Measurements from ENCODE around the gene TRANK1.
"Not testable (repeated sequence)": the region's sequence is repeated elsewhere in the genome, so short reads cannot be mapped to it uniquely, and the experiment has no call there.

TRANK1 gene

DNA sequence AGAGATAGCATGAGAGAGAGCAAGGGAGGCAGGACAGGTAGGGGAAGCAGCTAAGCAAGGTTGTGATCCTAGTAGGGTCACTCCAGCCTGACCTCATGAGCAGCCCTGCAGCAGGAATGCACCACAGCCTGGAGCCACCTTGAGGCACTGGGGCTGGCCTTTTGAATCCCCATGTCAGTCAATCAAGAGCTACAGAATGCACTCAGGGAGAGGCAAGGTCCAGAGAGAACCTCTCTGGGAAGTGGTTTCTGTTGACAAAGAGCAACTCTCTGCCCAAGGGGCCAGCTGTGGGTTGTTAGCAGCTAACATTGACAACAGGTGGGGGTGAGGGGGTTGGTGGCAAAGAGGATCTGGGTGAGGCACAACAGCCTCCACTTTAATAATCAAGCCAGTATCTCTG, 54.6 kb downstream of the TRANK1 start:
- no peak for TF ChIP-seq JUND (IDR thresholded peaks at IDR 0.05; ENCODE audit: low read depth)
- in situ Hi-C loops (cut with HindIII; ENCODE audit: low pct_unique_long_range_greater_than_20kb, low sequenced_read_pairs) = no loop called here
- DNase-seq (ENCODE audit: low read depth in 1 of 2, low spot score in 1 of 2) = no peak

DNA sequence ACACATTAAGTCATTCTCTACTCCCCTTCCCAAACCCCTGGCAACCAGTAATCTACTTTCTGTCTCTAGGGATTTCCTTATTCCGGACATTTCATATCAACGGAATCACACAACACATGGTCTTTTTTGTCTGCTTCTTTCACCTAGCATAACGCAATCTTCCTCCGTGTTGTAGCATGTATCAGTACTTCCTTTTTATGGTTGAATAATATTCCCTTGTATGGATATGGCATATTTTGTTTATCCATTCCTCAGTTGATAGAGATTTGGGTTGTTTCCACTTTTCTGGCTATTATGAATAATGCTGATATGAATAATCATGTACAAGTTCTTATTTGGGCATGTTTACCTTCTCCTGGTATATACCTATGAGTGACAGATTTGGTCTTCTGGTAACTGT, 63.1 kb downstream of the TRANK1 start:
- no peak for TF ChIP-seq JUND (IDR thresholded peaks at IDR 0.05; ENCODE audit: low read depth)
- in situ Hi-C loops (cut with HindIII; ENCODE audit: low pct_unique_long_range_greater_than_20kb, low sequenced_read_pairs) = no loop called here
- DNase-seq (ENCODE audit: low read depth in 1 of 2, low spot score in 1 of 2) = no peak

DNA sequence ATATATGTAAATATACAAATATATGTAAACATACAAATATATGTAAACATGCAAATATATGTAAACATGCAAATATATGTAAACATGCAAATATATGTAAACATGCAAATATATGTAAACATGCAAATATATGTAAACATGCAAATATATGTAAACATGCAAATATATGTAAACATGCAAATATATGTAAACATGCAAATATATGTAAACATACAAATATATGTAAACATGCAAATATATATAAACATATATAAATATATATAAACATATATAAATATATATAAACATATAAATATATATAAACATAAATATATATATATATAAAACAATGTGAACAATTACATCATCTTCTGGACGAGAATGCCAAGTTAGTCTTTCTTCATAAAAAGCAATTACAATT, 65.0 kb downstream of the TRANK1 start:
- DNase-seq (ENCODE audit: low read depth in 1 of 2, low spot score in 1 of 2); in situ Hi-C loops (cut with HindIII; ENCODE audit: low pct_unique_long_range_greater_than_20kb, low sequenced_read_pairs): not testable (repeated sequence)

DNA sequence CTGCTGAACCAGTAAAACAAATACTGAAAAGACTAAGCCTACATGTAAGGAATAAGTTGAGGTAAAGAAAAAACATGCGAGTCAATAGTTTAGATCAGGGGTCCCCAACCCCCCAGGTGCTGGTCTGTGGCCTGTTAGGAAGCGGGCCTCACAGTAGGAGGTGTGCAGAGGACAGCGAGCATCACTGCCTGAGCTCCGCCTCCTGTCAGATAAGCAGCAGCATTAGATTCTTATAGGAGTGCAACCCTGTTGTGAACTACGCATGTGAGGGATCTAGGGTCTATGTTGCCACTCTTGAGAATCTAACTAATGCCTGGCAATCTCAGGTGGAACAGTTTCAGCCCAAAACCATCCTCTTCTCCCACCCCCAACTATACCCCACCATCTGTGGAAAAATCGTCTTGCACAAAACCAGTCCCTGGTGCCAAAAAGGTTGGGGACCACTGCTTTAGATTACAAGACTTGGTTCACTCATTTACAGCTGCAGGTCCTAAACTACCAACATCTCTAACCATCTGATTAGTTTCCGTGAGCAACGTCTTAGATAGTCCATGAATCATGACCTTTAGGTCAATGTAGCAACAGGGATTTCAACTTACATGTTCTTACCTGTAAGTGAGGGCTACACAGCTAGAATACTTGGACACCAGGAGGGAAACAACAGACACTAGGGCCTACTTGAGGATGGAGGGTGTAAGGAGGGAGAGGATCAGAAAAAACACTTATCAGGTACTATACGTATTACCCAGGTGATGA, 66.7 kb downstream of the TRANK1 start:
- no peak for DNase-seq (ENCODE audit: low read depth in 1 of 2, low spot score in 1 of 2)
- no peak for TF ChIP-seq JUND (IDR thresholded peaks at IDR 0.05; ENCODE audit: low read depth)
- in situ Hi-C loops (cut with HindIII; ENCODE audit: low pct_unique_long_range_greater_than_20kb, low sequenced_read_pairs) = no loop called here

DNA sequence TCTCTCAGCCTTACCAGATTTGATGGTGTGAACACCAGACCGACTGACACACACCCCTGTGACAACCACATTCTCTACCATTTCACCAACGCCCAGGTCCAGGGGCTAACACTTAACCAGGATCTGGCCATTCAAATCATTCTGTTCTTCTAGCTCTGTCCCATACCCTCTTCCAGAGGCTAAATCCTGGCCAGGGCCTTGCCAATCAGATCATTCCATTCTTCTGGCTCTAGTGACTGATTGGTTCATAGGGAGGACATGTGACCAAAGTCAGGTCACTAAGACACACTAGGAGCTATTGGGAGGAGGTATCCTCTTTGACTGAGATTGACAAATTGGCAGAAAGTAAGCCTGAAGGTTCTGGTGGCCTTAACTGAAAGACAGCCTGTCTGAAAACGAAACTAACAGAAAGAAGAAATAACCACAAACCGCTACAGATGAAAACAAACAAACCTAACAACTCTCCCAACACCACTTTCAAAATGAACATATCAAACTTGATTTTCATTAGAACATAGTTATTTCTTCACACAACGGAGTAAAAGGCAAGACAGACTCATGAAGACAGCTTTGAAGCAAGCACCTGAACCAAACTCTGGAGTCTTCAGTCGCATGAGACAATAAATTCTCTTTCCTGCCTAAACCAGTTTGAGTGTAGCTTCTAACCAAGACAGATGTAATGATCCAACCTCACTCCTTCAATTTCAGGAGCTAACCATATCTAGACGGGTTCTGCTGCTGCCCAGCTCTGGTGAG, 68.5 kb downstream of the TRANK1 start:
- in situ Hi-C loops (cut with HindIII; ENCODE audit: low pct_unique_long_range_greater_than_20kb, low sequenced_read_pairs) = no loop called here
- TF ChIP-seq JUND (IDR thresholded peaks at IDR 0.05; ENCODE audit: low read depth) = no peak
- peak in 1 of 2 experiments; percentile 37 for DNase-seq (ENCODE audit: low read depth in 1 of 2, low spot score in 1 of 2)

DNA sequence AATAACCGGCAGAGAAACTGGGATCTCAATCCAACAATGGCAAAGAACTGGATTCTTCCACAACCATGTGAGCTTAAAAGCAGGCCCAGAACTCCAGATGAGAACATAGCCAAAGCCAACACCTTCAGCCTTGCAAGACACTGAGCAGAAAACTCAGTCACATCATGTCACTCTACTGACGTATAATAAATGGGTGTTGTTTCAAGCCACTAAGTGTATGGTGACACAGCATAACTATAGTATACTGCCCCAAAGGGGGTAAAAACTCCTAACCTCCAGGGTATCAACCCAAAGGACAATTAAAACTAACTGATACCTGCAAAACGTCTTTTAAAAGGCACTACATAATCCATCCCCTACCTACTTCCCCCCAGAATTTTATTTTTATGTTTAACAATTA, 69.5 kb downstream of the TRANK1 start:
- no peak for TF ChIP-seq JUND (IDR thresholded peaks at IDR 0.05; ENCODE audit: low read depth)
- DNase-seq (ENCODE audit: low read depth in 1 of 2, low spot score in 1 of 2) = no peak
- in situ Hi-C loops (cut with HindIII; ENCODE audit: low pct_unique_long_range_greater_than_20kb, low sequenced_read_pairs) = no loop called here

DNA sequence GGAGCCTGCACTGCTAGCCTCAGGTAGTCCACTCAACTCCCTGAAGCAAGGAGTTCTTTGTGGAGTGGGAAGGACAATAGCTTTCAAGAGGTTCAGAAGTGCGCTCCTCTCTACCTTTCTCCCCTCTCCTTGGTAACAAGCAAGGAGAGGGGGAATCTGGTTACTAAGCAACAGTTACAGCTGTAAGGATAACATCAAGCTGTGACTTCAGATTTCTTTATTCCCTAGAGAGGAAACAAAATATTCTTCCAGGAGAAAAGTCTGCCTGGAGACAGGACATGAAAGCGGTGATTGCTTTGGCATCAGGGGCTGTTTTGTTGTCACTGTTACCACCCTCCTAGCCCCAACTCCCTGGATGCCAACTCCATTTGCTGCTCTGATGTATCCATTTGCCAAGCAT, 70.4 kb downstream of the TRANK1 start:
- in situ Hi-C loops (cut with HindIII; ENCODE audit: low pct_unique_long_range_greater_than_20kb, low sequenced_read_pairs) = no loop called here
- no peak for DNase-seq (ENCODE audit: low read depth in 1 of 2, low spot score in 1 of 2)
- no peak for TF ChIP-seq JUND (IDR thresholded peaks at IDR 0.05; ENCODE audit: low read depth)

DNA sequence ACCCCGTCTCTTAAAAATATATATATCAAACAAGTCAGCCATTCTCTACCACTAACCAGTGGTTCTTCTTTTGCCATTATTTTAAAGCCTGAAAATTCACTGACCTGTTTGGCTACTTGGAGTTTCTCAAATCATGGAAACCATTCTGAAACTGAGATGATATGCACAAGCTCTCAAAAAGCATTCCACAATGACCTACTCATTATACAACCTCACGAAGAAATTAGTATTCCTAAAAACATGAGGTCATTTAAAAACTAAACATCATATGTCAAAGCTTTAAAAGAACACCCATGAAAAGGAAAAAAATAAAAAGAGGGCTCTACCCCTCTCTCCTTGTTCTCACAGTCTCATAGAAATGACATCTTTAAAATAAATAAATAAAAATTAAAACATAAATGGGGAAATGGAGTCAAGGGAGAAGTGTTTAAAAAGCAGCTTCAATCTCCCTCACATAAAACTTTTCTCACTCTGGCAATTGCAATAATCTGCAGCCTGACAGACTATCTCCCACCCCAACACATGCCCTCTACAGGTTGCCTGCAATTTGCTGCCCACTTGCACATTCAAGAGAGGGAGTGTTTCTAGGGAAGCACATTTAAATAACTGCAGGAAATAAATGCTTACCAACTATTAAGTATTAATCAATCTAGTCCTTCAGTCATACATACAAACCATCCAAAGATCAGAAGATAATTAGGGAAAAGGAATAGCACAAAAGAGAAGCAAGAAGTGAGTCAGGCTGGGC, 73.3 kb downstream of the TRANK1 start:
- DNase-seq (ENCODE audit: low read depth in 1 of 2, low spot score in 1 of 2) = no peak
- no peak for TF ChIP-seq JUND (IDR thresholded peaks at IDR 0.05; ENCODE audit: low read depth)
- in situ Hi-C loops (cut with HindIII; ENCODE audit: low pct_unique_long_range_greater_than_20kb, low sequenced_read_pairs) = no loop called here

DNA sequence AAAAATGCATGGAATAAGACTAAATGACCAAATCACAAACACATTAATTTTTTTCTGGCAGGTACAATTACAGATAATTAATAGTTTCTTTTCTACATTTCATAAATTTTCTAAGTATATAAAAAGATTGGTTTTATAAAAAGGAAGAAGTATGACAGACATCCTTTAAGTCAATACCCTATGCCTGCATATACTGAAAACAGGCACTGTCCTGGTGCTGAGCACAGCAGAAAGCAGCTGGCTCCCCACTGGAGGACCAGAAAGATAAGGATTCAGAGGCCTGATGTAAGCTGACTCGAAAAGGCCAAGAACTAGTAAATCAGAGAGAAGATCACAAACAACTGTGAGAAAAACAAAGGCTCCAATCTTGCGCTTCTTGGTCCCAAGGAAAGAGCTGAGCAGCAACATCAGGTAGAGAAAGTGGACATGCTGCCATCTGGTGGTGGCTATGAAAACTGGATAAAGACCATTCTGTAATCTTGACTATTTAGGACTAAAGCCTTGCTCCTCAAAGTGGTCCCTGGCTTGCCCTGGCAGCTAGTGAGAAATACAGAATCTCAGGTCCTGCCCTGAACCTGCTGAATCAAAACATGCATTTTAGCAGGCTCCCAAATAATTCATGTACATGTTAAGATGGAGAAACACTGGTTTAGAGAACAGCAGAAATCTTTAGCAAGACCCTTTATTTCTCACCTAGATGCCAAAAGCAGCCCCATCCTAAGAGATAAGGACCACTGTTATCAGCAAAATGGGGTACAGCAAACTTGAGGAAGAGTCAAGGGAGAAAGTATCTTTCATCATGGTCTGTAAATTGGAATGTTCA, 76.0 kb downstream of the TRANK1 start:
- in situ Hi-C loops (cut with HindIII; ENCODE audit: low pct_unique_long_range_greater_than_20kb, low sequenced_read_pairs) = no loop called here
- DNase-seq (ENCODE audit: low read depth in 1 of 2, low spot score in 1 of 2) = peak; percentile 59 to 76
- TF ChIP-seq JUND (IDR thresholded peaks at IDR 0.05; ENCODE audit: low read depth) = no peak

DNA sequence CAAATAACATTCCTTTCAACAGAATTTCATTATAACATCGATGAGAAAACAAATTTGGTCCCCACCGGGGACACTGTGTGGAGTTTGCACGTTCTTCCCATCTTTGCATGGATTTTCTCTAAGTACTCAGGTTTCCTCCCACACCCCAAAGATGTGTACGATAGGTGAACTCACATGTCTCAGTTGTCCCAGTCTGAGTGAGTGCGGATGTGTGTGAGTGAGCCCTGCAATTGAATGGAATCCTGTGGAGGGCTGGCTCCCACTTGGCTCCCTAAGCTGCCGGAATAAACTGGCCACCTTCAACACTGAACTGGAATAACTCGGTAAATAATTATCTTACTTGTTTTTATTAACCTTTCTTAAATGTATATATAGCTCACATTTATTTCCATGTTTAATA, 77.0 kb downstream of the TRANK1 start:
- in situ Hi-C loops (cut with HindIII; ENCODE audit: low pct_unique_long_range_greater_than_20kb, low sequenced_read_pairs) = no loop called here
- DNase-seq (ENCODE audit: low read depth in 1 of 2, low spot score in 1 of 2) = no peak
- TF ChIP-seq JUND (IDR thresholded peaks at IDR 0.05; ENCODE audit: low read depth) = no peak

DNA sequence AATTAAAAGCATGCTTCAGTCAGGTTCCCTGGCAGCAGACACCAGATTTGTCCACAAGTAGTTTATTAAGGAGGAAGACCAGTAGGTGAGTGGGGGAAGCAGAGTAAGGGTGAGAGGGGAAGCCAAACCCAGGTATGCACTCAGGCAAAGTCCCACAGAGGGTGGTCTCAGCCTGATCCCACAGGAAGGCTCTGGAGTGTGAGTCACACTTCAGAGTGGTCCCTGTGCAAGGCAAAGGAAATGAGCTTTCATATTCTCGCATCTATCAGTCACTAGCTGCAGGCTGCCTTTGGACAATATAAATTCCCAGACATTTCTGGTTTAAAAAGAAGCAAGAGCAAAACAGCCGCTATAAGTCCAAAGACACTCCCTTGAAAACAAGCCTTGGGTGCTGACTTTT, 78.5 kb downstream of the TRANK1 start:
- no peak for DNase-seq (ENCODE audit: low read depth in 1 of 2, low spot score in 1 of 2)
- in situ Hi-C loops (cut with HindIII; ENCODE audit: low pct_unique_long_range_greater_than_20kb, low sequenced_read_pairs) = no loop called here
- TF ChIP-seq JUND (IDR thresholded peaks at IDR 0.05; ENCODE audit: low read depth) = no peak

All from T47D (cell line).